Activated CD4-positive, CD25-positive, alpha-beta regulatory T cell (primary cell): Measurements from ENCODE around the gene NMBR.
"Not testable (repeated sequence)": the region's sequence is repeated elsewhere in the genome, so short reads cannot be mapped to it uniquely, and the experiment has no call there.

Source experiments
- DNase-seq, 4 experiments: peaks; one replicate each; lab custom pipeline; 2025; lab: John Stamatoyannopoulos, UW

The NMBR gene

DNA sequence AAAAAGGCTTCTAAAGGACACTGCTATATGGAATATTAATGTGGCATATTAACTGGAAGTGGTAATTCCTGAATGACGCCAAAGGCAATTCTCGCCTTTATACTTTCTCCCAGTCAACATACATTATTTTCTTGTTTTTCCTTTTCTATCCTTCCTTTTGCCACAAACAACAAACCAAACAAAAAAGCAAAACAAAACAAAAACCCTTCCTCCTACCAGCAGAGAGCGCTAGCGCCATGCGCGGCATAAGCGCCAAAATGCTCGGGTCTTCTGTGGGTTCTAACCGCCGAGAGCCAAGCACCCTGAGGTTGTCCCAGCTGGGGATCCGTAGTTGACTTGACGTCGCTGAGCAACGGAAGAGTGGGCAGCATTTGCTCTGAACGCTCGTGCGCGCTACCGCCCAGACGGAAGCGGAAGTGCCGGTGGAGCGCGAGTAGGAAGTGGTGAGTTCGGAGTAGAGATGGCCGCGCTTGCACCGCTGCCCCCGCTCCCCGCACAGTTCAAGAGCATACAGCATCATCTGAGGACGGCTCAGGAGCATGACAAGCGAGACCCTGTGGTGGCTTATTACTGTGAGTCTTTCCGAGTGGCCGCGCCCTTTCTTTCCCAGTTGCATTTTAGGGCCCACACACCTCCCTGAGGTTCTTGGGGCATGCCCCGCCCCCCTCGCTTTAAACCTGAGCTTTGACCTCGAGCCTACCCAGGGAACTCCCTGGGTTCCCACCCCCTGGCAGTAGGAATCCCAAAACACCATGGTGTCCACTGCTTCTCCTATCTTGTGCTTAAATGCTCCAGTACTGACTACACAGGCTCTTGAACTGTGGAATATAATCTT is at the start of gene NMBR, which contains the start of gene VTA1:
NMBR (minus strand) TSS at position 295 of the 835 bp plus-strand sequence. CDS start 58,464 bp downstream, outside the sequence.
VTA1 (plus strand) TSS at position 436 of the 835 bp plus-strand sequence; CDS start at position 461, 25 bp downstream.
- DNase-seq: peak; percentile 76 to 93 (median 92)

- DNase-seq: no peak
Observed at GRCh38 chr6:142195862-142196541, 49.1 kb upstream of the NMBR start.

DNA sequence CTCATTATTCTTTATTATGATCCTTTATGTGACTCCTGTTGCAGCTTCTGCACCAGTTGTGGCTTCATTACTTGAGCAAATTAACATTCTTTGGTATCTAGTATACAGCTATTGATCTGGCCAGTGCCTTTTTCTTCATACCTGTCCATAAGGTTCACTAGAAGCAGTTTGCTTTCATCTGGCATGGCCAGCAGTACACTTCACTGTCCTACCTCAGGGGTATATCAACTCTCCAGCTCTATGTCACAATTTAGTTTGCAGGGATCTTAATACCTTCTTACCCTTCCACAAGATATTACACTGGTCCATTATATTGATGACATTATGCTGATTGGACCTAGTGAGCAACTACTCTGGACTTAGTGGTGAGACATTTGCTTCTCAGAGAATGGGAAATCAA is 46.7 kb upstream of the NMBR start:
- no peak for DNase-seq

- DNase-seq: no peak
Observed at GRCh38 chr6:142192343-142192742, 45.4 kb upstream of the NMBR start.

- DNase-seq: no peak
Observed at GRCh38 chr6:142189057-142189456, 42.1 kb upstream of the NMBR start.

- DNase-seq: not testable (repeated sequence)
Observed at GRCh38 chr6:142188341-142188740, 41.4 kb upstream of the NMBR start.

- DNase-seq: no peak
Observed at GRCh38 chr6:142187209-142187608, 40.3 kb upstream of the NMBR start.

GRCh38 chr6:142185641-142186040 is 38.7 kb upstream of the NMBR start:
- DNase-seq: no peak

- DNase-seq: no peak
Observed at GRCh38 chr6:142184307-142184706, 37.4 kb upstream of the NMBR start.

DNA sequence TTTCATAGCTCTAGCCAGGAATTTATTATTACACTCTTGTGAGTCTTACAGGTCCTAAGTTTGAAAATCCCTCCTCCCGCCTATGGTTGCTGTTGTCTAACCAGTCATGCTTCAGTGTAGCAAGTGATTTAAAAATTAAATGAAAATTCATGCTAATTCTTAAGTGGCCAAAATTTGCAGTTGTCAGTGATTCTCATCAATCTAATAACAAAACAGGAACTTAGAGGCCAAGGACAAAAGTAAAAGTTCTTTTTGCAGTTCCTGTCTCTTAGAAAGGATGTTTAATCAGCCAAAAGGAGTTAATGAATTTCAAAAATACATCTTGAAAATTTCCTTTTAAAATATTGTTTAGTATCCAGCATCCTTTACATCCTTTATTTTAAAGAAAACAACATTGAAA is 36.4 kb upstream of the NMBR start:
- no peak for DNase-seq

- DNase-seq: no peak
Observed at GRCh38 chr6:142182004-142182403, 35.1 kb upstream of the NMBR start.

DNA sequence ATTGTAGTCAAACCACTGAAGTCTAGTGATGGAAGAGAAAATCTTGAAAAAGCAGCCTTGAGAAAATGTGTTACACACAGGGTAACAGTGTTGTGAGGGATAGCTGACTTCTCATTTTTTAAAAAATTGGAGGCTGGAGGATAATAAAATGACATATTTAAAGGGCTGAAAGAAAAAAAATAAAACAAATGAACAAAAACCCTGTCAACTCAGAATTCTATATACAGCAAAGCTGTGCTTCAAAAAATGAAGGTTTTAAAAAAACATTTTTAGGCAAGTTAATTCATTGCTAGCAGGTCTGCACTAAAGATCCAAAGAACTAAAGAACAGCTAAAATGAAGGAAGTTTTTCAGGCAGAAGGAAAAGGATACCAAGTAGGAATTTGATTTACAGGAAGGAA is 31.2 kb upstream of the NMBR start:
- DNase-seq: no peak

DNA sequence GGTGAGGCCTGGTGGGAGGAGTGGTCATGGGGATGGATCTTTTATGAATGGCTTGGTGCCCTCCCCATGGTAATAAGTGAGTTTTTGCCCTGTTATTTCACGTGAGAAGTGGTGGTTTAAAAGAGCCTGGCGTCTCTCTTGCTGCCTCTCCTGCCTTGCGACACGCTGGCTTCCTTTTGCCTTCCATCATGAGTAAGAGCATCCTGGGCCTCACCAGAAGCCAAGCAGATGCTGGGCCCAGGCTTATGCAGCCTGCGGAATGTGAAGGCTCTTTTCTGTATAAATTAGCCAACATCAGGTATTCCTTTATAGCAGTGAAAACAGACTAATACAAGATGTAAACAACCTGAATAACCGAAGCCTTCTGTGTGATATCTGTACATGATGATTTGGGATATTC is 27.8 kb upstream of the NMBR start:
- DNase-seq: no peak

- DNase-seq: no peak
Observed at GRCh38 chr6:142173980-142174379, 27.1 kb upstream of the NMBR start.

DNA sequence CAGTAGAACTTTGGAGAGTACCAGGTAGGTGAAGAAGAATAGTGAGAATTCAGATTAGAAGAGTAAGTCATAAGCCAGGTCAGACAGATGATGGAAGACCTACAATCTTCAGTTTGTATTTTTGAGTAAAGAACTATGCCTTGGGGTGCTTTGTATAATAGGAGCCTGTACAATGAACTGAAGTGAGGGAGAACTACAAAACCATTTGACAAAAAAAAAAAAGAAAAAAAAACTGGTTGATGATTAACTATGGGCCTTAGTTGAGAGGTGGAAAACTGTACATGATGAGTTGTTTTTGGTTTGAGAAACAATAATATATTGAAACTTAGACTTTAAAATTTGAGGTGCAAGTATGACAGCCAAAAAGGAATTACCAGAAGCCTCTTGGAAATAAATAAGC is 25.8 kb upstream of the NMBR start:
- no peak for DNase-seq

GRCh38 chr6:142171351-142171750 is 24.4 kb upstream of the NMBR start:
- DNase-seq: no peak

- no peak for DNase-seq
Observed at GRCh38 chr6:142167486-142167885, 20.6 kb upstream of the NMBR start.

DNA sequence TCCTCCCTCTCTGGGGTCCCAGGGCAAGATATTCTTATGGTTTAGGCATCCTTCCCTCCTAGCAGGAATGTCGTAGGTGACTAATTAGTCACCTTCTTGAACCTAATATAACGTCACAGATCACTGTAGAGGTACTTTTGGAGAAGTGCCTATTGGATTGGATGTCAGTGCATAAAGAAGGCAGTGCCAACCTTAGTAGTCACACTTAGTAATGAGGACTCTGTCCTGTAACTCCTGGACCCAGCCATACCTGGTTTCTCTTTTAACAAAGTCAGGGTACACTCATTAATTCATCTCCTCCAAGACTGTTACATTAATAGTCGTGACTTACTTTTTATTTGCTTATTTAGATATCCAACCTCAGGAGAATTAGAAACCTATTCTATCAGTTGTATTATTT is 20.1 kb upstream of the NMBR start:
- no peak for DNase-seq

DNA sequence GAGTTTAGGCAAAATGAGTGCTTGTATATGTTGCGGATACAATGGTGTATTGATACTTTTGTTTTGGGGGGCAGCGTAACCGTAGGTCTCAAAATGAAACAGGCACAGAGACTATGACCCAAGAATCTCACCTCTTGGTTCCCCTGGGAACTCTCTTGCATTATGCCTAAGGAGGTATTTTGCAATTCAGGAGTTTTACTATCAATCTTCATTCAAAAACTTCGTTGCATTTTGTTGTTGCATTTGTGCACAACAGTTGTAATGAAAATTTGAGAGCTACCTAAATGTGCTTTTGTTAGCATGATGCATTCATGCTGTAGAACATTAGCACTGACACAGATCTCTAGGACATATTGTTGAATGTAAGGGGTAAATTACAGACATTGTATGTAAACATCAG is 18.3 kb upstream of the NMBR start:
- no peak for DNase-seq

GRCh38 chr6:142162780-142163179 is 15.9 kb upstream of the NMBR start:
- no peak for DNase-seq

DNA sequence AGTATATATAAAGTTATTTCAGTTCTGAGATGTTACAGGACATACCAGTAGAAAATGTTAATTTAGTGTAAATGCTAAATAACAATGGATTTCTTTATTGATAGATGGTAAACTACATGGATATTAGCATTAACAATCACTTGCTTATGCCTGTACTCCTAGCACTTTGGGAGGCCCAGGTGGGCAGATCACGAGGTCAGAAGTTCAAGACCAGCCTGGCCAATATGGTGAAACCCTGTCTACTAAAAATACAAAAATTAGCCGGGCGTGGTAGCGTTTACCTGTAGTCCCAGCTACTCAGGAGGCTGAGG is 9.8 kb upstream of the NMBR start:
- DNase-seq: not testable (repeated sequence)

DNA sequence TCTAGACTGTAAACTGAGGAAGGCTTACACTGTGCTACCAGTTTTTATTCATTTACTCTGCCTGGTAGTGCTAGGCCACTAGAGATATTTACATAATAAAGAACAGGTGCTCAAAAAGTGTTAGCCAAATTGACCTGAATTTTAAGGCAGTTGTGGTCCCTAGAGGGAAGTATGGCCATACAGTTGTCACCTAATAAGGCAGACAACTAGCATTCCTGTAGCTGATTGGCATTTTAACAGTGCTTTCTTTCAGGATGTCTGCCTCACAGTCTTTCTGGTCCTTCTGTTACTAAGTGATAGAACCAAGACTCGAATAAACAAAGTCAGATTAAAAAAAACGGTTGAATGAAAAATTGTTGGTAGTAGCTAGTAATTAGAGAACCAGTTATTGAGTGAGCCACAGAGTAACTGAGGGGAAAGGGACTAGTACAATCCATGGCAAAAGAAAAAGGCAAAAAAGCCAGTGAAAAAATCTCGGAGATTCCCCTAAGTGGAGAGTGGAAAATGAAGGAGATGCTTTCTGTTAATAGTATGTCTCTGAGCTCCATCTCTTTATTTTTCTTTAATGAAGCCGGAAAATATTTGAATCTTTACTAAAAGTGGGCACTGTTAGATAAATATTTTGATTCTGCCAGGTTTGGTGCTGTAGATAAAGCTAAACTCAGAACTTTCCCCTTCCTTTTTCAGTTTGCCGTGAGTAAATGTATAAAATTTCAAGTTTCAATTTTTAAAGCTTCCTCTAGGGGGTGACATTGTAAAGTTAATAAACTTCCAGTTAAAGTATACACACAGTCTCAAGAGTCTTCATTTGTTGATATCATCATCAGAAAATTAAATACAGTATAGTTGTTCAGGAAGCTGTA is 9.2 kb upstream of the NMBR start:
- DNase-seq: no peak

- no peak for DNase-seq
Observed at GRCh38 chr6:142155091-142155490, 8.2 kb upstream of the NMBR start.
